GM18951 (cell line): ENCODE results near the gene ROR1.

Experiments
- POLR2A ChIP-seq: IDR thresholded peaks from 4 replicates; pipeline ENCODE4 v1.6.1; 2011; ENCODE audit warnings: mild to moderate bottlenecking; ENCODE audit not compliant: insufficient read length, insufficient read depth; ENCODE audit errors: extremely low read depth
- in situ Hi-C: fragments of 300-500 bp; cut with MboI; formaldehyde crosslinking; loops from one replicate; pipeline ENCODE4 v1.12.0; 2022; ENCODE audit warnings: low sequenced_read_pairs, mixed read lengths, inconsistent platforms; ENCODE audit not compliant: unreplicated experiment

The ROR1 gene

DNA sequence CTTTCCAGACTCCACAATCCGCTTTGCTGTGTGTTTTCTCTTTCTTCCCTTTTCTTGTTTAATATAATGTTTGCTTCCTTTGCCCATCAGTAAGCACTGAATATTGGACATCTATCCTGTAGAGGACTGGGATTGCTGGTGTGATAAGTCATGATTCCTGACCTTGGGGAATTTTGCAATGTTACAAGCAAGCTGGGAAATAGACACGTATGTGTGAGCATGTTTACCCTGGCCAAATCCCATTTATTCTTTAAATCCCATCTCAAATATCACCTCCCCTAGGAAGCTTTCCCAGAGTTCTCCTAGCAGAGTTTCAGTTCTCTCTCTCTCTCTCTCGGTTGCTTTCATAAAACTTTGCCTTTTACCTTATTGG is 155.3 kb downstream of the ROR1 start:
- in situ Hi-C loops = no loop called here
- TF ChIP-seq POLR2A = no peak

DNA sequence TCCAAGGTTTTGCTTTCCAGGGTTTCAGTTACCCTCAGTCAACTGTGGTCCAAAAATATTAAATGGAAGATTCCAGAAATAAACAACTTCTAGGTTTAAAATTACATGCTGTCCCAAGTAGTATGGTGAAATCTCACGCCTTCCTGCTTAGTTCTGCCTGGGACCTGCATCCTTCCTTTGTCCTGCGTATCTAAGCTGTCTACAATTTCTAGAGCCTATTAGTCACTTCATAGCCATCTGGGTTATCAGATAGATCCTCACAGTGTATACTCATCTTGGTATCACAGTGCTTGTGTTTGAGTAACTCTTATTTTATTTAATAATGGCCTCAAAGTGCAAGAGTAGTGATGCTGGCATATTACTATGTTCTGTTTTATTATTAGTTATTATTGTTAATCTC is 157.7 kb downstream of the ROR1 start:
- no peak for TF ChIP-seq POLR2A
- in situ Hi-C loops = loop anchor here (10.0 kb wide), 1 partner anchor 203 kb away; no protein-coding TSS in a partner anchor

DNA sequence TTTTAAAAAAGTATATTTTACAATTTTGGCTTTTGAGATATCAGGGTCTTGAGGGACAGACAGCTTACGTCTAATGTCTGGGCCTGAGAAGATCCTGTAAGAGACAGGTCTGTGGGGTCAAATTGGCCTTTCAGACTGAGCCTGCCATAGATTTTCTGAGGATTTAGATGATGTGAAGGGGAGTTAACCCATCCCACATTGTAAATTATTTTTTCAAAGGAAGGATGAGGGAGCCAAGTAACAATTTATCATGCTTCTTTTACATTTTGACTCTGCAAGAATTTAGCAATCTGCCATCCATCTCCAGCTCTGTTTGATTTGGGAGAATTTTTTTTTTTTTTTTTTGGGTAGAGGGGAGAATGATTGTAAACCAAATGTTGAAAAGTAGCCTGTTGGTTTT is 160.9 kb downstream of the ROR1 start:
- TF ChIP-seq POLR2A = no peak

DNA sequence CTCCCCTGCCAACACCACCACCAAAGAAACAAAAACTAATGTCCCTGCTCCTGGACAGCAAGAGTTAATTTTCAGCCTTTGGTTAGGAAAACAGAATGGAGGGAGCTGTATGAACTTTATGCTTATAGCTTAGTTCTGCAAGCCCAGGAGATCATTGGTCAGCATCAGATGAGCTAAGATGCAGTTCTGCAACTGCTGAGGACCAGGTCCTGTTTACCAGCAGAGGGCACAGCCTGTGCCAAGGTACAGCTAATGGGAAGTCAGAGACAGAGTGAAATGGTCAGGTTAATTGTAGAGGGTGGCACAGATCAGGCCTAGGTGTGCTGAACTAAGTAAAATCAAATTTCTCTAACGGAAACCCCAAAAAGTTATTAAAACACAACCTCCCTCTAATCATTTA is 161.3 kb downstream of the ROR1 start:
- in situ Hi-C loops = loop anchor here (10.0 kb wide), 1 partner anchor 200 kb away; no protein-coding TSS in a partner anchor
- TF ChIP-seq POLR2A = no peak

More for the DNA sequence above, 160.9 kb downstream of the ROR1 start:
- in situ Hi-C loops = loop anchor here (10.0 kb wide), 1 partner anchor 200 kb away; no protein-coding TSS in a partner anchor

DNA sequence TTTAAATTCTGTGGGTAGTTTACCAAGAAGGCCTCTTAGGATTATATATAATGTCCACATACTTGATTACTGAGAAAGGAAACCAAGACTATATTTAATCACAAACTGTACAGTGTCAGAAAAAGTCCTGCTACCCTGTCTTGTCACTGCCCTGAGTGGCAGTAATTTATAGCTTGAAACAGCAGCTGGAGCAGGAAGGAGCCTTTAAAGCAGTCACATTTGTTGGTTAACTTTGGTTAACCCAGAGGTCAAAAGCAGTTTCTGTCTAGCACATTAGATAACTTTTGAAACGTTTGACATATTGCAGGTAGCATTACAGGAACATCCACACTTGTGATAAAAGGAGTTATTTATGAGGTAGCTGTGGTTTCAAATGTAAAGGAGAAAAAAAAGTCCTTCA is 161.7 kb downstream of the ROR1 start:
- in situ Hi-C loops = loop anchor here (10.0 kb wide), 1 partner anchor 199 kb away; no protein-coding TSS in a partner anchor
- TF ChIP-seq POLR2A = no peak

DNA sequence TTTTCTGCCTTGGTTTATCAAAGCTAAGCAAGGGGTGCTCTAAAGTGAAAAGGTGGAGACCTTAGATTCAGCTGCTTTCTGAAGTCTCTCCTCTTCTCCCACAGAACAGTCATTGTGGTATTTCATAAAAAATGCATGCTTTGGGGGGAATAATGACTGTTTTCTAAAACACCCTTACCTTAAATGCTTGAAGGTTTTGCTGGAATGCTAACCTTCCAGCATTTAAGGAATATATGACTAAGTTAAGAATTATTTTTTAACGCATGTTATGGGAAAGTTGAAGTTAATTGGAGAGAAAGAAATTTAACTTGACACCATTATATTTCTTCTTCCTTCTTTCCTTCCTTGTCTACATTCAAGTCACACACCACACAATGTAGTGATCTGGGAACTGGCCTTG is 162.5 kb downstream of the ROR1 start:
- in situ Hi-C loops = loop anchor here (10.0 kb wide), 1 partner anchor 199 kb away; no protein-coding TSS in a partner anchor
- no peak for TF ChIP-seq POLR2A

DNA sequence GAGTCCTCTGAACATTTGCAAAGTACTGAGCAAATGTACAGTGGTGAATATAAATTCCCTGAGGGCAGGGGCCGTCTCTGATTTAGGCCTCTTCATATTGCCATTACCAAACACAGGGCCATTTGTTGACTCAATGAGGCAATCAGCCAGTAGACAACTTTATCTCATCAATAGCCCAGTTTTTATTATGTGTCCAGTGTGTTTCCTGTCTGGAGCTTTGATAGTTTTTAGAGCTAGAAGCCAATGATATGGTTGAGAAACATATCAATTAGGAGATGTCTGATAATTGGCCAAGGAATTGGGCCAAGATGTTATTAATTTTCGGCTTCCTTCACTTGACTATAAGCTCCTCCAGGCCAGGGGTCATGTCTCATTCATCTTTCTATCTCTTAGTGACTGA is 163.0 kb downstream of the ROR1 start:
- in situ Hi-C loops = loop anchor here (10.0 kb wide), 1 partner anchor 198 kb away; no protein-coding TSS in a partner anchor

DNA sequence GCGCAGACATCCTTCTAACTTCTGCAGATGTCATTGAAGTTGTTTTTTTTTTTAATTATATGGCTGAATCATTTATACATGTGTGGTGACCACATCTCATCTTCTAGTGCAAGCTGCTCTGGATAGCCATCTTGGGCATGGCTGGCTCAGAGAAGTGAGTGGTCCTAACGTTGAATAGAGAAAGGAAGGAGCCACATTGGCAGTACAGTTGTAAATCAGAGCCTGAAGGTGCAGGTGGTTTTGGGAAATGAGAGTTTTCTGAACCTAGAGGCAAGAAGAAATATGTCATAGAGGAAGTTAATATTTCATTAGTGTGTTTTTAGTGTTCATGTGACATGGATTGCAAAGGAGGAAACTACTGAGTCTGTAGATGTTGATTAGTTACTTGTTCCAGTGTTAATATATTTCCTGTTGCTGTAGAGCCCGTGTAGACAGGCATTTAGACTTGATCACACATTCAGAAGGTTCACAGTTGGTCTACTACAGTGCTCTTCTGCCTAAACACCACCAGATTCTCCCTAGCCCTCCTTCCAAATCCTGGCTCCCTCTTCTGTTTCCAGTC is 163.7 kb downstream of the ROR1 start:
- in situ Hi-C loops = loop anchor here (10.0 kb wide), 1 partner anchor 197 kb away; no protein-coding TSS in a partner anchor
- TF ChIP-seq POLR2A = no peak

More for the DNA sequence above, 163.0 kb downstream of the ROR1 start:
- no peak for TF ChIP-seq POLR2A

DNA sequence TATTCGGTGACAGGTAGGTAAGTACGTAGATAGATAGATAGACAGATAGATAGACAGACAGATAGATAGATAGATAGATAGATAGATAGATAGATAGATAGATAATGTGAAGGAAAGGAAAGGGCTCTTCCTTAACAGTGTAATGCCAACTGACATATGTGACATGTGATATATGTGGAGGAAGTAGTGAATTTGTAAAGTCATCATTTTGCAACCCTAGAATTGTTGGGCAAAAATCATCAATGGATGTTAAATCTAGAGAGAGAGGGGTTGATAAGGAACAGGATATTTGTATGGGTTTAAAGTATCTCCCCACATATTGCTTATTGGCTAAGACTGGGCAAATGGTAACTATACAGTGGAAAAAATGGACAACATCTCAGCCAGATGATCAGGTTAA is 166.6 kb downstream of the ROR1 start:
- in situ Hi-C loops = no loop called here

DNA sequence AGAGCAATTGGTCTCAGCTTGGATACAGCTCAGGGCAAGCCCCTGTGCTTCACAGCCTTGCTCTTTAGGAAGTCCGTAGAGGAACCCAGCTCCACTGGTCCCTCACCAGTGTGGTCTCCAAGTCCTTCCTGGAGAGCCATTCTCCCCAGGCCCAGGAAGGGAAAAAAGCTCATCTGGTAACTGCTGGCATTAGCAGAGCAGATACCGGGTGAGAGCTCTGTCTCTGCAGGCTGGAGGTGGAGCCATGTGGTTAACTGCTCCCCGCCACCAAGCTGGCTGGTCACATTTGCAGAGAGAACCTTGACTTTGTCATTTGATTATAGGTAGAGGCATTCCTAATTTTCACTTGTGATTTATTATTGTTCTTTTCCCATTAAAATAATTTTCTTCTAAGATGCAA is 169.6 kb downstream of the ROR1 start:
- in situ Hi-C loops = no loop called here
- no peak for TF ChIP-seq POLR2A

More for the DNA sequence above, 166.6 kb downstream of the ROR1 start:
- no peak for TF ChIP-seq POLR2A

DNA sequence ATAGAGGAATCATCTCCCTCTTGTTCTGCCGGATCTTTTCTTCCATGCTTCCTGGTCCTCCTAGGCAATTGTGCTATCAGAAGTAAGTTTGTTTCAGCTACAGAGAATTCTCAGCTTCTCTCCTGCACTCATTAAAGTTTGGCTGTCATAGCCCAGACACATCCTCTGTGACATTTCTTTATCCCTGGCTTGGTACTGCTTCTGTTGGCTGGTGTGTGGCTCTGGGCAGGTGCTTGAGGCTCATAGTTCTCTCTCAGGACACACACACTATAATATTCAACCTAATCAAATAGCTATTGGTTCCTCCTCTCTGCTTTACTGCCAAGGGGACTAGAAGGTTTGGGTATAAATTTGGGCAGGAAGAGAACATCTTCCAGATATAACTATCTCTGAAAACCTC is 172.1 kb downstream of the ROR1 start:
- in situ Hi-C loops = no loop called here
- no peak for TF ChIP-seq POLR2A

DNA sequence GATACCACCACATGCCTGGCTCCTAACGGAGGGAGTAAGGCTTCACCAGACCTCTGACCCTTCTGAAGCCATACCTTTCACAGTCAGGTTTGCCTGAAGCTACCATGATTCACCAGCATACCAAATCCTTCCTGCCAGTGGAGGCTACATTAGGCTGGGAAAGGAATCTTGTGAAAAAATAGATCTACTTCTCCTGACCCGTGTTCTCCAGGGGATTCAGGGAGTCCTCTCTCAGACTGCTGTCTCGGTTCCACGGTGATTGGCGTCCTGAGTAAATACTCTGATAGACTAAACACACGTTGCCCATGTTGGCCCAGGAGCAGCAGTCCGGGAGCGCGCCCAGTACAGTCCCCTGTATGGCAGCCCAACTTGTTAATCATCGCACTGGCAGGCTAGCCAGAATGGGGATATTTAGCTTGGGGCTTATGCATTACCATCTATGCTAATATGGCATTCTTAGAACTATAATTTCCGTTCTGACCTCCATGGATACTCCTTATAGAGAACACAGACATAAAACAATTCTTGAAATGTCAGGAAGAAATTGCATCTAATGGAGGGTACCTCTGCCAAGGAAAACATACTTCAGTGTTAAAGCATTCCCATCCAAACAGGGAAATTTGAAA is 173.2 kb downstream of the ROR1 start:
- TF ChIP-seq POLR2A = no peak
- in situ Hi-C loops = no loop called here

DNA sequence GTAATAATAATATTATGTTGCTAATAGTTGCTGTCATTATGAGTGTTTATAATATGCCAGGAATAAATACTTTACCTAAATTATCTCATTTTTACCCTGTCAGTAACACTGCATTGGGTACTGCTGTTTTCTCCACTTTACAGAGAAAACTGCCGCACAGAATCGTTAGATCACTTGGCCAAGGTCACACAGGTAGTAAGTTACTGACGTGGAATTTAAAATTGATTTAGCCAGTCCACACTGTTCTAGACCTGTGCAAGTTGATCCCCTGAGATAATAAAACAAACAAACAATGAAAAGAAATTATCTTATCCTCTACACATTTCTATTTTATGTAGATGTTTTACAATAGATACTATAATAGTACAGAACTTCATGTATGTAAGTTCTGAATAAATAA is 174.1 kb downstream of the ROR1 start:
- in situ Hi-C loops = no loop called here
- TF ChIP-seq POLR2A = no peak

DNA sequence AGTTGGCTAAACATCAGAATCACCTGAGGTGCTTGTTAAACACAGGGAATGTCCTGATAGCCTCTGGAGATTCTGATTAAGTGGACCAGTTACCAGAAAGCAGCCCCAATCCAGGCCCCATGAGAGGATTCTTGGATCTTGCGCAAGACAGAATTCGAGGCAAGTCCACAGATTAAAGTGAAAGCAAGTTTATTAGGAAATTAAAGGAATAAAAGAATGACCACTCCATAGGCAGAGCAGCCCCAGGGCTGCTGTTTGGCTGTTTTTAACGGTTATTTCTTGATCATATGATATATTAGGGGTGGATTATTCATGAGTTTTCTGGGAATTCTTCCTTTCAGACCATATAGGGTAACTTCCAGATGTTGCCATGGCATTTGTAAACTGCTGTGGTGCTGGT is 176.2 kb downstream of the ROR1 start:
- in situ Hi-C loops = no loop called here
- no peak for TF ChIP-seq POLR2A

DNA sequence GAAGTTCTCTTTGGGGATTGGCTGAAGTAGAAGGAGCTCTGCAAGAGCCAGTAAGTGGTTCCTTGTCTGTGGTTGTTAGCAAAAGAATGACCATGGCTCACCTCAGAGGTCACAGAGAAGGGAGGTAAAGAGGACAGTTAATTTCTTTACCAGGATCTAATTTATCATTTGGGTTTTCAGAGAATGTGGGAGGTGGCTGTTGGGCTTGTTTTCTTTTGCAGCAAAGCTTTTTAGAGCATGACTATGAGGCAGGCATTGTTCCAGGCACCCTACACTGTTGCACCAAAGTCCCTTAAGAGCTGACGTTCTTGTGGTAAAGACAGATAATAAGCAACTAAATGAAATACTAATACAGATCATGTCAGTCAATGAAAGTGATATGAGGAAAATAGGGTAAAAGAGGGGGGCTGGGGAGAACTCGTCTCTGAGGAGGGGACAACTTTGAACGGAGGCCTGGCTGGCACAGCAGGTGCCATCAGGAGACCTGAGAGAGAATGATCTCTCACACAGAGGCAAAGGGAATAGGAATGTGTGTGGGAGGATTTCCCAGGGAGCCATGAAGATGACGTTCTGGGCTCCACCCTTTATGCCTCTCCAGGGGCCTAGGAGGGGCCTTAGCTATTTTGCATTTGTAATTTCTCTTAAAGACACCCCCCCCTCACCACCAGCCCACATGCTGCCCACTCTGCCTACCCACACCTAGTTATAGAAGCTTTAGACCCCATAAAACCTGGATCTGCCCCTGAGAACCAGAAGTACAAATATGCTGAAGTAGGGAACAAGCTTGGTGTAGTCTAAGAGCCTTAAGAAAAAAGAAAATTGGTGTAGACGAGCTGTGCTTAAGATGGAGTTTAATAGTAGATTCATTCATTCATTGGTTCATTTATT is 177.5 kb downstream of the ROR1 start:
- in situ Hi-C loops = no loop called here
- no peak for TF ChIP-seq POLR2A
